ENCODE results near the gene LOXL4.

DNA sequence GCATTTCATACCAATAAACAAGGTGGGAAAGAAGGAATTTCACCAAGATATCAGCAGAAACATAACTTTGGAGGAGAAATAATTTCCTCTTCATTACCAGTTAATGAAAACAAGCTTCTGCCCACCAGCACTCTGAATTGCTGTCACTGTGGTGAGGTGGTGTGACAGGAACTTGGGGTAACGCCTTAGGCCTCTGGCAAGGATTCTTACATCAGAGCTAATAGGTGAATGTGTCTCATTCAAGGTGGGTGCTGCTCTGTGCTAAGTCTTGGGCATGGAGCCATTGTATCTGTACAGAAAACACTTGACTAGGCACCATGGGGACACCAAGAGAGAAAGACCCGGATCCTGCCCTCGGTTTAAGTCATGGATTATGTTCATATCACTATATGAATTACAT lies 8.3 kb upstream of the LOXL4 start:
- TF ChIP-seq, protein P1, sequence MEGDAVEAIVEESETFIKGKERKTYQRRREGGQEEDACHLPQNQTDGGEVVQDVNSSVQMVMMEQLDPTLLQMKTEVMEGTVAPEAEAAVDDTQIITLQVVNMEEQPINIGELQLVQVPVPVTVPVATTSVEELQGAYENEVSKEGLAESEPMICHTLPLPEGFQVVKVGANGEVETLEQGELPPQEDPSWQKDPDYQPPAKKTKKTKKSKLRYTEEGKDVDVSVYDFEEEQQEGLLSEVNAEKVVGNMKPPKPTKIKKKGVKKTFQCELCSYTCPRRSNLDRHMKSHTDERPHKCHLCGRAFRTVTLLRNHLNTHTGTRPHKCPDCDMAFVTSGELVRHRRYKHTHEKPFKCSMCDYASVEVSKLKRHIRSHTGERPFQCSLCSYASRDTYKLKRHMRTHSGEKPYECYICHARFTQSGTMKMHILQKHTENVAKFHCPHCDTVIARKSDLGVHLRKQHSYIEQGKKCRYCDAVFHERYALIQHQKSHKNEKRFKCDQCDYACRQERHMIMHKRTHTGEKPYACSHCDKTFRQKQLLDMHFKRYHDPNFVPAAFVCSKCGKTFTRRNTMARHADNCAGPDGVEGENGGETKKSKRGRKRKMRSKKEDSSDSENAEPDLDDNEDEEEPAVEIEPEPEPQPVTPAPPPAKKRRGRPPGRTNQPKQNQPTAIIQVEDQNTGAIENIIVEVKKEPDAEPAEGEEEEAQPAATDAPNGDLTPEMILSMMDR (IDR thresholded peaks at IDR 0.05): no peak
- TF ChIP-seq POLR2A (IDR thresholded peaks at IDR 0.05) (no peak), EP300 (IDR thresholded peaks at IDR 0.05) (no peak)
